Heart right ventricle (tissue), 16 donors: Measurements from ENCODE around the gene MX2. TPM values are rescaled to one million over a fixed set of nuclear protein-coding genes. Genes with fewer than 3 reads are reported as not detected.

Experiments
- ATAC-seq, 8 donors: fragments of 200-7000 bp; cut with Tn5 transposase; one replicate each; pipeline ENCODE4 v1.9.1; 2020; ENCODE audit warnings: mild to moderate bottlenecking in 8 of 8, moderate library complexity in 8 of 8, moderate number of reproducible peaks in 1 of 8
- DNase-seq, 2 donors: peaks; one replicate each; pipeline ENCODE4 v3.0.0-alpha.2; 2020
- H3K27ac ChIP-seq, 10 donors: fragments of 200-600 bp; sonication (generic) in 2 of 10; one replicate each; pipeline versions ENCODE4 v1.5.0 to v1.8.0; 2020 to 2022; ENCODE audit warnings: mild to moderate bottlenecking in 3 of 10
- H3K27me3 ChIP-seq, 7 donors: fragments of 200-600 bp; one replicate each; pipeline ENCODE4 v1.8.0; 2021 to 2022; ENCODE audit warnings: mild to moderate bottlenecking in 2 of 7
- H3K36me3 ChIP-seq, 9 donors: fragments of 200-600 bp; sonication (generic) in 1 of 9; one replicate each; pipeline versions ENCODE4 v1.5.0 to v1.8.0; 2020 to 2022; ENCODE audit warnings: mild to moderate bottlenecking in 2 of 9
- H3K4me1 ChIP-seq, 9 donors: fragments of 200-600 bp; sonication (generic) in 1 of 9; one replicate each; pipeline versions ENCODE4 v1.5.0 to v1.8.0; 2020 to 2022; ENCODE audit warnings: mild to moderate bottlenecking in 4 of 9
- H3K4me3 ChIP-seq, 10 donors: fragments of 200-600 bp; sonication (generic) in 2 of 10; one replicate each; pipeline versions ENCODE4 v1.5.0 to v1.8.0; 2020 to 2022; ENCODE audit warnings: mild to moderate bottlenecking in 7 of 10, moderate library complexity in 2 of 10
- H3K9me3 ChIP-seq, 11 donors: fragments of 200-600 bp in 10 of 11; sonication (generic) in 2 of 11; one replicate each; pipeline versions ENCODE4 v1.5.0 to v1.8.0; 2013 to 2022; ENCODE audit warnings: mild to moderate bottlenecking in 2 of 11, control low read depth in 1 of 11, moderate library complexity in 1 of 11
- whole genome bisulfite sequencing, 2 donors: extraction: QIAGEN DNeasy Blood & Tissue Kit; methylation state at CpG; one replicate each; pipeline ENCODE4 v1.1.7; 2013; ENCODE audit warnings: inconsistent platforms in 1 of 2; 5-methylcytosine and 5-hydroxymethylcytosine counted together
- intact Hi-C, 10 donors: fragments of 100-400 bp; cut with DNase I; formaldehyde crosslinking; loops; one replicate each; pipeline versions ENCODE4 v1.11.1 to v1.14.2; 2022
- polyA plus RNA-seq, 2 donors: library from polyadenylated mRNA; stranded (reverse); fragments of 200-250 nt; gene quantifications; one replicate each; pipeline ENCODE4 v1.2.3, GENCODE V29; 2013
- total RNA-seq, 10 donors: library from RNA; stranded (reverse); fragmentation: NEBNext Ultra II Directional in 3 of 10; extraction: Animal tissue kit (Norgen Biotek cat#: 25700) in 3 of 10; gene quantifications; one replicate each; pipeline versions ENCODE4 v1.2.1 to v1.2.4, GENCODE V29; 2021 to 2023
- TF ChIP-seq, protein P1 (sequence below), 9 donors: fragments of 200-600 bp; sonication (generic) in 2 of 9; IDR thresholded peaks; one replicate each; pipeline versions ENCODE4 v1.5.0 to v1.8.0; 2021 to 2022; ENCODE audit warnings: antibody characterized with exemption in 9 of 9, mild to moderate bottlenecking in 5 of 9, moderate library complexity in 1 of 9
- donor health status: Arrhythmogenic right ventricular cardiomyopathy.
- donor health status: ischemic (EF 13 %, LVEDD 7.1; RV severe dilation, severe dysfunction).
- donor health status: healthy with polysubstance abuse.
- donor health status: DM: no; HTN: yes; CAD: no.
- donor health status: DM: no; HTN: no; CAD: no.
- donor health status: ischemic (EF 25% LVEDD 6.9; RV normal size, moderate dysfunction).
- donor health status: ischemic (EF 25% LVEDD 5.7; RV mildly dilated, moderate dysfunction).
- donor health status: healthy.
- donor health status: DM: yes; HTN: yes; CAD: no.
- donor health status: Ischemic cardiomyopathy.
- donor health status: ischemic (EF 35%, LVEDD 5.7; RV mildly dilated, moderate dysfunction).
- donor health status: nonischemic (EF 11% LVEDD 7.7; RV severe dilation, severe dysfunction).
- donor health status: DM: yes; HTN: yes; CAD: no.
- donor health status: PGD.
- donor health status: ischemic (EF 29% LVEDD 5.4; RV normal size, mild dysfunction).
- donor health status: nonischemic (EF 23%, LVEDD 6.1; RV moderate dilation, normal function).

Gene MX2
- total and polyA plus RNA-seq, 12 donors: 3.0 to 22.9 (median 6.6) TPM

GRCh38 chr21:41425588-41425953 lies 63.7 kb downstream of the MX2 start:
- DNase-seq (no peak), ATAC-seq (peak in 2 of 8 donors; percentile 7 to 12)
- Histone ChIP-seq H3K4me3 (peak overlapping the region; percentile 33 to 86 (median 74)), H3K27me3 (peaks cover 0 to 17% (median 0%) of the 10 kb centered on the region in 7 donors), H3K27ac (peak overlapping the region; percentile 25 to 95 (median 86)), H3K4me1 (peaks cover 0 to 57% (median 27%) of the 10 kb centered on the region in 9 donors), H3K9me3 (no peaks in the 10 kb centered on the region), H3K36me3 (peaks cover 0 to 30% (median 0%) of the 10 kb centered on the region in 9 donors)
- intact Hi-C loops: loop anchor here in 4 of 10 donors (5.0 to 10.0 kb wide), 3 partner anchors 58 to 261 kb away; partner anchors contain the start of genes MX2 (in 3 of the 4) and BACE2 (in 1 of the 4)
- WGBS, 2 donors: 56 to 71% methylated on average over 7 of the region's 7 CpGs
- TF ChIP-seq, protein P1, sequence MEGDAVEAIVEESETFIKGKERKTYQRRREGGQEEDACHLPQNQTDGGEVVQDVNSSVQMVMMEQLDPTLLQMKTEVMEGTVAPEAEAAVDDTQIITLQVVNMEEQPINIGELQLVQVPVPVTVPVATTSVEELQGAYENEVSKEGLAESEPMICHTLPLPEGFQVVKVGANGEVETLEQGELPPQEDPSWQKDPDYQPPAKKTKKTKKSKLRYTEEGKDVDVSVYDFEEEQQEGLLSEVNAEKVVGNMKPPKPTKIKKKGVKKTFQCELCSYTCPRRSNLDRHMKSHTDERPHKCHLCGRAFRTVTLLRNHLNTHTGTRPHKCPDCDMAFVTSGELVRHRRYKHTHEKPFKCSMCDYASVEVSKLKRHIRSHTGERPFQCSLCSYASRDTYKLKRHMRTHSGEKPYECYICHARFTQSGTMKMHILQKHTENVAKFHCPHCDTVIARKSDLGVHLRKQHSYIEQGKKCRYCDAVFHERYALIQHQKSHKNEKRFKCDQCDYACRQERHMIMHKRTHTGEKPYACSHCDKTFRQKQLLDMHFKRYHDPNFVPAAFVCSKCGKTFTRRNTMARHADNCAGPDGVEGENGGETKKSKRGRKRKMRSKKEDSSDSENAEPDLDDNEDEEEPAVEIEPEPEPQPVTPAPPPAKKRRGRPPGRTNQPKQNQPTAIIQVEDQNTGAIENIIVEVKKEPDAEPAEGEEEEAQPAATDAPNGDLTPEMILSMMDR (IDR thresholded peaks at IDR 0.05): no peak

- H3K27ac ChIP-seq: peak within 1 kb of the TSS; percentile 25 to 95 (median 86)
- intact Hi-C loops: loop anchor here in 4 of 10 donors (5.0 to 10.0 kb wide), 3 partner anchors 59 to 261 kb away; partner anchors contain the start of genes MX2 (in 3 of the 4) and BACE2 (in 1 of the 4)
- no peaks in the 10 kb centered on the region for H3K9me3 ChIP-seq
- WGBS, 2 donors: 2% methylated on average over 65 of the region's 65 CpGs
- peak; percentile 84 to 96 (median 94) for ATAC-seq
- peaks cover 0 to 53% (median 22%) of the 10 kb centered on the region in 9 donors for H3K4me1 ChIP-seq
- TF ChIP-seq, protein P1 (IDR thresholded peaks at IDR 0.05): no peak
- peak within 1 kb of the TSS; percentile 33 to 86 (median 74) for H3K4me3 ChIP-seq
- H3K27me3 ChIP-seq: peaks cover 0 to 17% (median 0%) of the 10 kb centered on the region in 7 donors
- H3K36me3 ChIP-seq: peaks cover 0 to 36% (median under 1%) of the 10 kb centered on the region in 9 donors
- peak; percentile 77 to 81 for DNase-seq
Observed at GRCh38 chr21:41425954-41426675, 64.3 kb downstream of the MX2 start, which contains the start of gene MX1. Gene MX1 (plus strand): TSS chr21:41426239. CDS start chr21:41432071, 5,832 bp downstream.

DNA sequence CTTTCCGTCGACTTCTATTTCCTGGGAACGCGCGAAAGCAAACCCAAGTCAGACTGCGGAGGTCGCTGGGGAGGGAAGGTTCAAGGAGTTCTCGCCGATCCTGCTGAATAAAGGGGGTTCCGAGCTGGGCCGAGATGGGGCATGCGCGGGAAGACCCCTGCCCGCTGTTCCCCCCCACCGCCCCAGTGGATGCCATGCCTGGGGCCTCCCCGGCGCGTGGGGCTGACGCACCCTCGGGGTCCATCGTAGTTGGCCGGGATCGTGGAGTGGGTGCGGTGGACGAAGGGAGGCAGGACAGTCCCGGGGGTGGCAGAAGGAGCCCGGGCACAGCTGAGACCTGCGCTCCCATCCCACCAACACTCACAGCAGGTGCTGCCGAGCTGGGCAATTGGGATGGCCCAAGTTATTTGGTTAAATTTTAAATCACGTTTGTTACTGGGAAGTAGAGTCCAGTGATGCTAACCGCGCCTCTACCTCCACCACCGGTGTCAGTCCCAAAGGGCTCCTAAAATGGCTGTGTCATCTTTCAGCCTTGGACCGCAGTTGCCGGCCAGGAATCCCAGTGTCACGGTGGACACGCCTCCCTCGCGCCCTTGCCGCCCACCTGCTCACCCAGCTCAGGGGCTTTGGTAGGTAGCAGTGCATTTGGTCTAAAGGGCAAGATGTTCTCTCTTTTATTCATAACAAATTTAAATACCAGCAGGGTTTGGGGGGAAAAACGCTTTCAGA lies 65.0 kb downstream of the MX2 start:
- Histone ChIP-seq H3K27me3 (peaks cover 0 to 17% (median 0%) of the 10 kb centered on the region in 7 donors), H3K27ac (peak overlapping the region; percentile 25 to 95 (median 86)), H3K36me3 (peaks cover 0 to 43% (median 7%) of the 10 kb centered on the region in 9 donors), H3K9me3 (no peaks in the 10 kb centered on the region), H3K4me1 (peaks cover 0 to 47% (median 19%) of the 10 kb centered on the region in 9 donors), H3K4me3 (peak overlapping the region; percentile 33 to 86 (median 74))
- intact Hi-C loops: loop anchor here in 4 of 10 donors (5.0 to 10.0 kb wide), 3 partner anchors 60 to 262 kb away; partner anchors contain the start of genes MX2 (in 3 of the 4) and BACE2 (in 1 of the 4)
- peak; percentile 33 to 54 (median 47) for ATAC-seq
- no peak for DNase-seq
- WGBS, 2 donors: 16 to 18% methylated on average over 41 of the region's 41 CpGs
- TF ChIP-seq, protein P1 (IDR thresholded peaks at IDR 0.05): no peak

DNA sequence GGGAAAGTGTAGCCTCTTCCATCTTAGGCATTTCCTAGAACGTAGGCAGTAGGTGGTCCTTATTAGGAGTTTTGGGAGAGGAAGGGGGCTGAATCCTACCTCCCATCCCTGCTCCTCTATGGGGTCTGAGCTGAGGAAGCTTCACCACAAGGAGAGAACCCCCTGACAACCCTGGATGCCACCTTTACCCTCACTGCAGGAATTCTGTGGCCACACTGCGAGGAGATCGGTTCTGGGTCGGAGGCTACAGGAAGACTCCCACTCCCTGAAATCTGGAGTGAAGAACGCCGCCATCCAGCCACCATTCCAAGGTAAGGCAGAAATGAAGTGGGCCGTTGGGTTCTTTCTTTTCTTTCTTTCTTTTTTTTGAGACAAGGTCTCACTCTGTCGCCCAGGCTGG lies 65.7 kb downstream of the MX2 start:
- no peak for ATAC-seq
- Histone ChIP-seq H3K36me3 (peaks cover 0 to 50% (median 13%) of the 10 kb centered on the region in 9 donors), H3K27ac (peak overlapping the region in 3 of 10 donors; percentile 46 to 95 (median 90)), H3K4me1 (peaks cover 0 to 45% (median 19%) of the 10 kb centered on the region in 9 donors), H3K4me3 (peak overlapping the region in 7 of 10 donors; percentile 54 to 86 (median 73)), H3K9me3 (no peaks in the 10 kb centered on the region), H3K27me3 (peaks cover 0 to 17% (median 0%) of the 10 kb centered on the region in 7 donors)
- intact Hi-C loops: loop anchor here in 4 of 10 donors (5.0 to 10.0 kb wide), 3 partner anchors 60 to 263 kb away; partner anchors contain the start of genes MX2 (in 3 of the 4) and BACE2 (in 1 of the 4)
- TF ChIP-seq, protein P1 (IDR thresholded peaks at IDR 0.05): no peak
- 82 to 89% methylated on average over 8 of the region's 8 CpGs for WGBS, 2 donors
- no peak for DNase-seq
